Breast epithelium (tissue), 4 donors: ENCODE data around the gene FAT2. TPM values are rescaled to one million over a fixed set of nuclear protein-coding genes. Genes with fewer than 3 reads are reported as not detected.
A peak's percentile ranks its signal among the peaks of the same experiment; 100 is the strongest.

ENCODE experiments used
- DNase-seq, 2 donors: peaks; one replicate each; pipeline ENCODE4 v3.0.0-alpha.2; 2019; ENCODE audit warnings: low spot score in 2 of 2
- H3K27ac ChIP-seq, 2 donors: fragments of 200-600 bp; sonication (generic) in 1 of 2; one replicate each; pipeline ENCODE4 v1.5.1; 2016 to 2019; ENCODE audit warnings: mild to moderate bottlenecking in 1 of 2
- H3K27me3 ChIP-seq, 2 donors: fragments of 200-600 bp; sonication (generic) in 1 of 2; one replicate each; pipeline versions ENCODE4 v1.5.1 to v1.6.0; 2017 to 2019; ENCODE audit warnings: control low read depth in 1 of 2, mild to moderate bottlenecking in 1 of 2
- H3K36me3 ChIP-seq: fragments of 200-600 bp; one replicate; pipeline ENCODE4 v1.5.1; 2019
- H3K4me1 ChIP-seq, 2 donors: fragments of 200-600 bp; sonication (generic); one replicate each; pipeline ENCODE4 v1.5.1; 2016 to 2019; ENCODE audit warnings: control low read depth in 1 of 2
- H3K4me3 ChIP-seq, 3 donors: fragments of 200-600 bp; sonication (generic); 1 replicate in 2 of 3; 2 replicates in 1 of 3; pipeline ENCODE4 v1.5.1; 2016 to 2019; ENCODE audit warnings: mild to moderate bottlenecking in 3 of 3, moderate library complexity in 2 of 3
- H3K9me3 ChIP-seq, 2 donors: fragments of 200-600 bp; sonication (generic) in 1 of 2; one replicate each; pipeline ENCODE4 v1.5.1; 2016 to 2019; ENCODE audit warnings: control low read depth in 1 of 2
- CTCF ChIP-seq, 3 donors: fragments of 450-650 bp; IDR thresholded peaks; one replicate each; pipeline ENCODE4 v1.5.1; 2016 to 2017; ENCODE audit warnings: antibody characterized with exemption in 3 of 3, mild to moderate bottlenecking in 3 of 3, moderate library complexity in 3 of 3
- POLR2A ChIP-seq: fragments of 450-650 bp; IDR thresholded peaks from one replicate; pipeline ENCODE4 v1.6.1; 2016; ENCODE audit warnings: antibody characterized with exemption, mild to moderate bottlenecking, moderate library complexity
- POLR2AphosphoS5 ChIP-seq, 3 donors: sonication (generic); formaldehyde crosslinking; IDR thresholded peaks; one replicate each; pipeline ENCODE4 v1.6.1; 2017; ENCODE audit warnings: antibody characterized with exemption in 3 of 3
- intact Hi-C: fragments of 100-400 bp; cut with DNase I; formaldehyde crosslinking; loops from one replicate; pipeline ENCODE4 v1.15.1; 2023; ENCODE audit warnings: low total_unique reads
- total RNA-seq, 3 donors: library from RNA; depleted of rRNA; stranded (reverse); fragments of >200 nt; gene quantifications; one replicate each; pipeline ENCODE4 v1.1.0, GENCODE V29; 2016

Gene FAT2
- total RNA-seq, 3 donors from 2014 or later = 0.16 to 5.4 (median 3.6) TPM

- H3K27ac ChIP-seq = no peak overlapping the region
- intact Hi-C loops = no loop called here
- H3K9me3 ChIP-seq = no peaks in the 10 kb centered on the region
- DNase-seq = no peak
- no peak for TF ChIP-seq POLR2AphosphoS5 (IDR thresholded peaks at IDR 0.05)
- no peak for TF ChIP-seq POLR2A
- no peak for TF ChIP-seq CTCF (IDR thresholded peaks at IDR 0.05)
- H3K36me3 ChIP-seq = no peaks in the 10 kb centered on the region
- no peak overlapping the region for H3K4me3 ChIP-seq
- no peaks in the 10 kb centered on the region for H3K27me3 ChIP-seq
- H3K4me1 ChIP-seq = no peaks in the 10 kb centered on the region
These were observed 37.9 kb downstream of the FAT2 start for GRCh38 chr5:151553130-151553670.

GRCh38 chr5:151551985-151552384, 39.1 kb downstream of the FAT2 start:
- intact Hi-C loops = no loop called here
- Histone ChIP-seq H3K27ac (no peak overlapping the region), H3K36me3 (no peaks in the 10 kb centered on the region), H3K4me1 (no peaks in the 10 kb centered on the region), H3K27me3 (no peaks in the 10 kb centered on the region), H3K4me3 (no peak overlapping the region), H3K9me3 (no peaks in the 10 kb centered on the region)
- no peak for DNase-seq
- TF ChIP-seq CTCF (IDR thresholded peaks at IDR 0.05) (no peak), POLR2AphosphoS5 (IDR thresholded peaks at IDR 0.05) (no peak), POLR2A (no peak)

- no peaks in the 10 kb centered on the region for H3K27me3 ChIP-seq
- peak in 1 of 2 donors; percentile 40 for DNase-seq
- H3K36me3 ChIP-seq = no peaks in the 10 kb centered on the region
- H3K4me3 ChIP-seq = no peak overlapping the region
- no peaks in the 10 kb centered on the region for H3K9me3 ChIP-seq
- intact Hi-C loops = no loop called here
- TF ChIP-seq POLR2AphosphoS5 (IDR thresholded peaks at IDR 0.05) (no peak), CTCF (IDR thresholded peaks at IDR 0.05) (no peak), POLR2A (no peak)
- H3K27ac ChIP-seq = no peak overlapping the region
- no peaks in the 10 kb centered on the region for H3K4me1 ChIP-seq
These were observed 41.0 kb downstream of the FAT2 start for GRCh38 chr5:151550146-151550545.

- no peaks in the 10 kb centered on the region for H3K27me3 ChIP-seq
- intact Hi-C loops = no loop called here
- no peak overlapping the region for H3K27ac ChIP-seq
- no peaks in the 10 kb centered on the region for H3K4me1 ChIP-seq
- DNase-seq = no peak
- TF ChIP-seq CTCF (IDR thresholded peaks at IDR 0.05) (no peak), POLR2A (no peak), POLR2AphosphoS5 (IDR thresholded peaks at IDR 0.05) (no peak)
- H3K9me3 ChIP-seq = no peaks in the 10 kb centered on the region
- no peak overlapping the region for H3K4me3 ChIP-seq
- no peaks in the 10 kb centered on the region for H3K36me3 ChIP-seq
These were observed 41.4 kb downstream of the FAT2 start for GRCh38 chr5:151549713-151550112.

GRCh38 chr5:151547364-151547763, 43.8 kb downstream of the FAT2 start:
- no peaks in the 10 kb centered on the region for H3K4me1 ChIP-seq
- H3K4me3 ChIP-seq = no peak overlapping the region
- H3K36me3 ChIP-seq = no peaks in the 10 kb centered on the region
- intact Hi-C loops = no loop called here
- no peak overlapping the region for H3K27ac ChIP-seq
- H3K9me3 ChIP-seq = no peaks in the 10 kb centered on the region
- H3K27me3 ChIP-seq = no peaks in the 10 kb centered on the region
- DNase-seq = no peak
- no peak for TF ChIP-seq POLR2AphosphoS5 (IDR thresholded peaks at IDR 0.05)
- TF ChIP-seq POLR2A = no peak
- TF ChIP-seq CTCF (IDR thresholded peaks at IDR 0.05) = no peak
